Retinal pigment epithelial cell (primary cell): ENCODE data around the gene PCSK5.
A peak's percentile ranks its signal among the peaks of the same experiment; 100 is the strongest.

Source experiments
- DNase-seq: peaks from one replicate; pipeline ENCODE4 v3.0.0-alpha.2; 2010; ENCODE audit warnings: low read depth
- H3K4me3 ChIP-seq: 2 replicates; pipeline ENCODE4 v1.5.1; 2011; ENCODE audit warnings: mild to moderate bottlenecking, low read length, control low read depth, moderate library complexity
- CTCF ChIP-seq: conservative IDR thresholded peaks from 2 replicates; pipeline ENCODE4 v1.5.1; 2011; ENCODE audit warnings: low read depth, low read length, control low read depth, inconsistent platforms

PCSK5 gene

GRCh38 chr9:76342858-76343257 lies 452.4 kb downstream of the PCSK5 start:
- no peak overlapping the region for H3K4me3 ChIP-seq
- no peak for DNase-seq
- no peak for TF ChIP-seq CTCF

DNA sequence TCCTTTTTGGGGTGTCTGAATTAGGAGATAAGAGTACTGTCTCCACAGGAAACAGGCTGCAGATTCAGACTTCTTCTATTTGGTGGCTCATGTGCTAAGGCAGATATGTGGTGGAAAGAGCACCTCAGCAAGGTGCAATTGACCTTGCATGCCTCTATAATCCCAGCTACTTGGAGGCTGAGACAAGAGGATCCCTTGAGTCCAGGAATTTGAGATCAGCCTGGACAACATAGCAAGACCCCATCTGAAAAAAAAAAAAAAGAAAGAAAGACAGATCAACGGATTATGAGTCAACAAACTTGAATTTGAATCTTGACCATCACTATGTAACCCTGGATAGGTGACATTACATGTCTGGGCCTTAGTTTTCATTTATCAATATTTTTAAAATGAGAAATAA lies 459.4 kb downstream of the PCSK5 start:
- no peak overlapping the region for H3K4me3 ChIP-seq
- no peak for DNase-seq
- no peak for TF ChIP-seq CTCF

- DNase-seq = no peak
- TF ChIP-seq CTCF = no peak
- H3K4me3 ChIP-seq = no peak overlapping the region
Observed at GRCh38 chr9:76351006-76351405, 460.5 kb downstream of the PCSK5 start.

DNA sequence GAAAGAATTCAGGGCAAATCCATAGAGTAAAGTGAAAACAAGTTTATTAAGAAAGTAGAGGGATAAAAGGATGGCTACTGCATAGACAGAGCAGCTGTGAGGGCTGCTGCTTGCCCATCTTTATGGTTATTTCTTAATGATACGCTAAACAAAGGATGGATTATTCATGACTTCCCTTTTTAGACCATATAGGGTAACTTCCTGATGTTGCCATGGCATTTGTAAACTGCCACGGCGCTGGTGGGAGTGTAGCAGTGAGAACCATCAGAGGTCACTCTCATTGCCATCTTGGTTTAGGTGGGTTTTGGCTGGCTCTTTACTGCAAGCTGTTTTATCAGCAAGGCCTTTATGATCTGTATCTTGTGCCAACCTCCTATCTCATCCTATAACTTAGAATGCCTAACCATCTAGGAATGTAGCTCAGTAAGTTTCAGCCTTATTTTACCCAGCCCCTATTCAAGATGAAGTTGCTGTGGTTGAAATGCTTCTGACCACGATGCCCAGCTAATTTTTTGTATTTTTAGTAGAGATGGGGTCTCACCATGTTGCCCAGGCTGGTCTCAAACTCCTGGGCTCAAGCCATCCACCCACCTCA lies 461.6 kb downstream of the PCSK5 start:
- no peak for DNase-seq
- TF ChIP-seq CTCF = no peak
- H3K4me3 ChIP-seq = no peak overlapping the region

DNA sequence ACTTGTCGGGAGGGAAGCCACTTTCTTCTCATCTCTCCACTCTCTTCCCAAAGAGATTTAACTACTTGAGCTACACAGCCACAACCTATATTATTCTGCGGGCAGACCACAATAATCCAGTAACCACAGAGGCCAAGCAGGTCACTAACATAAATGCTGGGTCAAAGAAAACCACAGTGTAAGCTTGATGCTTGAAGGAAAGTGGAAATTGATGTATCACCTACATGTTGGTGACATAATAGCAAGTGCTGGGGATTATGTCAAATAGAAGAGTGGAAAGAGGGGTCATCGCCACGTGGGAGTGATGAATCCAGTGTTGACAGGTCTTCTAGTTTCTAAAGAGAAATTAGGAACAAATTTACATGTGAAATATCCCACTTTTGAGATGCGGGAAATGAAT lies 462.8 kb downstream of the PCSK5 start:
- H3K4me3 ChIP-seq = no peak overlapping the region
- TF ChIP-seq CTCF = no peak
- DNase-seq = peak; percentile 55

- TF ChIP-seq CTCF = no peak
- DNase-seq = no peak
- no peak overlapping the region for H3K4me3 ChIP-seq
Observed at GRCh38 chr9:76354221-76354620, 463.7 kb downstream of the PCSK5 start.

DNA sequence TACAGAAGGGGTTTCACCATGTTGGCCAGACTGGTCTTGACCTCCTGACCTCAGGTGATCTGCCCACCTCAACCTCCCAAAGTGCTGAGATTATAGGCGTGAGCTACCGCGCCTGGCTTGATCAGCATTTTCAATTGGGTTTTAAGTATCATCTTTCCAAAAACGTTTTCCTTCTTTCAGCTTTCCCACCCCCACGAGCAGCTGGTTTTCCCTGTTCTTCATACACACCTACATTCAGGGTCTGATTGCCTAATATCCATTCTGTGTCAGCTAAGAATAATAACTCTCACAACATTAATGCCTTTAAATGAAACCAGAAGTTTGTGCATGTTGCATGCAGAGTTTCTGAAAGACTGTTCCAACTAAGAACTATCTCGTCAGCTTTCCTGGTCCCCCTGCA lies 465.4 kb downstream of the PCSK5 start:
- no peak for DNase-seq
- H3K4me3 ChIP-seq = no peak overlapping the region
- no peak for TF ChIP-seq CTCF
